Activated CD4-positive, alpha-beta T cell treated with anti-CD3 and anti-CD28 coated beads for 24 hours (primary cell): ENCODE data around the gene CFAP46.

Experiments
- DNase-seq, 2 donors: peaks; one replicate each; pipeline ENCODE4 v3.0.0-alpha.2; 2020; ENCODE audit warnings: low read depth in 2 of 2

CFAP46 gene

GRCh38 chr10:132942101-132943057 lies at the start of gene CFAP46:
TSS of gene CFAP46 (minus strand) at chr10:132942570. CDS start at chr10:132942484, 86 bp downstream.
- DNase-seq = no peak

- no peak for DNase-seq
These were observed 49.5 kb upstream of the CFAP46 start for GRCh38 chr10:132991706-132992432.

- no peak for DNase-seq
These were observed 48.5 kb upstream of the CFAP46 start for GRCh38 chr10:132990684-132991545.

- no peak for DNase-seq
These were observed 47.4 kb upstream of the CFAP46 start for GRCh38 chr10:132989476-132990415.

- DNase-seq = no peak
These were observed 46.6 kb upstream of the CFAP46 start for GRCh38 chr10:132988988-132989387.

GRCh38 chr10:132987671-132988571 lies 45.6 kb upstream of the CFAP46 start:
- no peak for DNase-seq

GRCh38 chr10:132986978-132987377 lies 44.6 kb upstream of the CFAP46 start:
- DNase-seq = no peak

GRCh38 chr10:132986576-132986975 lies 44.2 kb upstream of the CFAP46 start:
- no peak for DNase-seq

GRCh38 chr10:132986076-132986475 lies 43.7 kb upstream of the CFAP46 start:
- DNase-seq = no peak

GRCh38 chr10:132985546-132985900 lies 43.2 kb upstream of the CFAP46 start:
- DNase-seq = no peak

GRCh38 chr10:132984801-132985545 lies 42.6 kb upstream of the CFAP46 start:
- DNase-seq = no peak

GRCh38 chr10:132984008-132984295 lies 41.6 kb upstream of the CFAP46 start:
- DNase-seq = no peak

GRCh38 chr10:132983252-132984007 lies 41.1 kb upstream of the CFAP46 start:
- no peak for DNase-seq

- DNase-seq = no peak
These were observed 40.1 kb upstream of the CFAP46 start for GRCh38 chr10:132982301-132982989.

- DNase-seq = no peak
These were observed 39.4 kb upstream of the CFAP46 start for GRCh38 chr10:132981746-132982145.

GRCh38 chr10:132981173-132981555 lies 38.8 kb upstream of the CFAP46 start:
- no peak for DNase-seq

- no peak for DNase-seq
These were observed 38.2 kb upstream of the CFAP46 start for GRCh38 chr10:132980426-132981172.
